Subcutaneous abdominal adipose tissue (tissue), 5 donors: Measurements from ENCODE around the gene DRD2.

Experiments
- H3K27ac ChIP-seq: one replicate; pipeline ENCODE4 v1.7.0; 2013; ENCODE audit warnings: low read depth, mild to moderate bottlenecking, inconsistent platforms, low read length, moderate library complexity
- H3K27me3 ChIP-seq, 5 donors: one replicate each; pipeline ENCODE4 v1.7.0; 2013; ENCODE audit warnings: low read length in 5 of 5, inconsistent platforms in 1 of 5; ENCODE audit not compliant: control insufficient read depth in 5 of 5, insufficient read depth in 4 of 5
- H3K36me3 ChIP-seq, 5 donors: one replicate each; pipeline ENCODE4 v1.7.0; 2013; ENCODE audit warnings: low read length in 5 of 5; ENCODE audit not compliant: control insufficient read depth in 5 of 5, insufficient read depth in 5 of 5
- H3K4me1 ChIP-seq, 5 donors: one replicate each; pipeline ENCODE4 v1.7.0; 2013; ENCODE audit warnings: low read length in 5 of 5, mild to moderate bottlenecking in 3 of 5, moderate library complexity in 1 of 5; ENCODE audit not compliant: control insufficient read depth in 5 of 5, insufficient read depth in 5 of 5
- H3K4me3 ChIP-seq, 5 donors: one replicate each; pipeline ENCODE4 v1.7.0; 2013; ENCODE audit warnings: low read length in 5 of 5, low read depth in 1 of 5
- H3K9ac ChIP-seq, 5 donors: one replicate each; pipeline ENCODE4 v1.7.0; 2013; ENCODE audit warnings: low read length in 5 of 5, mild to moderate bottlenecking in 4 of 5, moderate library complexity in 3 of 5
- H3K9me3 ChIP-seq, 5 donors: one replicate each; pipeline ENCODE4 v1.7.0; 2013; ENCODE audit warnings: low read length in 5 of 5; ENCODE audit not compliant: control insufficient read depth in 5 of 5
- donor health status: healthy.
- donor health status: healthy.
- donor health status: healthy.
- donor health status: healthy.
- donor health status: healthy.

Gene DRD2

DNA sequence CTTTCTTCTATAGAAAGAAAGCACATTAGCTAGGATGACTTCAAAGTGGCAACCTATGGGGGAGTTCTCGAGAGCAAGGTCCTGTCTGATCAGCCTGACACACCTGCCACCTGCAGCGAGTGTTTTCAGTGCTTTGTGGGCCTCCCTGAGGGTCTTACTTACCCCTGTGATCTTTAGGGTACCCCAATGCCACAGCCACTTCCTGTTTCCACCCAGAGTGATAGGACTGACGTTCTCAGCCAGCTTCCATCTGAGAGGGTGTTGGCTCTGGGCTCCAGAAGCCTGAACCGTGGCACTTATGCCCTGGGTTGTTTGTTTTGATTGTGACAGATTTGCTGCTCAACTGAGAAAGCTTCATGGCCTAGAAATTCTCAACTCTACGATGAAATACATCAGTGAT lies 109.3 kb downstream of the DRD2 start:
- no peaks in the 10 kb centered on the region for H3K27me3 ChIP-seq
- no peaks in the 10 kb centered on the region for H3K9me3 ChIP-seq
- no peak overlapping the region for H3K27ac ChIP-seq
- no peaks in the 10 kb centered on the region for H3K4me1 ChIP-seq
- no peak overlapping the region for H3K9ac ChIP-seq
- no peak overlapping the region for H3K4me3 ChIP-seq
- peaks cover 10 to 74% (median 50%) of the 10 kb centered on the region in 5 donors for H3K36me3 ChIP-seq

DNA sequence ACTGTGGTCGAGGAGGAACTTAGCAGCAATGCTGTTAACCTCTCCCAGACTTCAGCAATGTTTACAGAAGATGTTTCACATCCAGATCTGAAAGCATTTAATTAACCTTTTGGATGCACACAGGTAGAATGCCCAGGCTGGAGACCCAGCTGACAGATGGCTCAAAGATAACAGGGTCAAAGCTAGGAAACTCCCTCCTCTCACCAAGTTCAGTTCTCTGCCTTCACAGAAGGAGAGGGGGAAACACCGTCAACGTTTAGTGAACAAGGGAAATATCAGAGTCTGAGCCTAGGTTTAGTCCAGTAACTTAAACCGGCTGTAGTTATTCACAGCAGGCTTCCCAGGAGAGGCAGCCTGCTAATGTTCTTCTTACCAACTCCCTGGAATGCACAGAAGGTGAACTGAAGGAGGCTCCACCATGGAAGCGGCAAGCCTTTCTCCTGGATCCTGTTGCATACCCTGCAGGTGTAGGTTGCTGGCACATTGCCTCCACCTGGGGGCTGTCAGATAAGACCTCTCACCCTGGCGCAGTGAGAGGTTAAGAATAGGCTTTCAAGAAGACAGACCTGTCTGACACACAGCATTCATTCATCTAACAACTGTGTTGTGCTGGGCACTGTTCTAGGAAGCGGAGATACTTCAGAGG lies 111.1 kb downstream of the DRD2 start:
- no peak overlapping the region for H3K27ac ChIP-seq
- no peak overlapping the region for H3K9ac ChIP-seq
- no peaks in the 10 kb centered on the region for H3K4me1 ChIP-seq
- H3K27me3 ChIP-seq, result no peaks in the 10 kb centered on the region
- H3K9me3 ChIP-seq, result no peaks in the 10 kb centered on the region
- peaks cover 8 to 82% (median 65%) of the 10 kb centered on the region in 5 donors for H3K36me3 ChIP-seq
- no peak overlapping the region for H3K4me3 ChIP-seq

DNA sequence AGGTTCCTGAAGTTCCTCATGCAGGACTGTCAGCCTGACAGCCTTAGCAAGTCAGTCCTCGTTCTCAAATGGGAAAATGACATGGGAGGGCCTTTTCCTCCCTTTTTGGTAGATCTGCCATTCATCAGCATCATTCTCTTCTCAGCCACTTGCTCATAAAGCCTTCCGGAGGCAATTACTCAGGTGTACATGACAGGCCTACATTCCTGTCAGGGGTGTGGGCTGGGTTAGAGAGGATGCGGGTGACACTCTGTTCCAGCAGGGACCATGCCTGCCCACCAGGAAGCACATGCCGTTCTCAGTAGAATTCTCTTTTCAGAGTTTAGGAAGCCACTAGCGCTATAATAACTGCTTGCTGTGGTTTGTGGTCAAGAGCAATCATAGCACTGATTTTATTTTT lies 111.8 kb downstream of the DRD2 start:
- Histone ChIP-seq H3K27me3 (no peaks in the 10 kb centered on the region), H3K9ac (no peak overlapping the region), H3K4me3 (no peak overlapping the region), H3K9me3 (no peaks in the 10 kb centered on the region), H3K36me3 (peaks cover 5 to 86% (median 67%) of the 10 kb centered on the region in 5 donors), H3K4me1 (no peaks in the 10 kb centered on the region), H3K27ac (no peak overlapping the region)
